ENCODE measurements around the gene SGK2.
"Not testable (repeated sequence)": the region's sequence is repeated elsewhere in the genome, so short reads cannot be mapped to it uniquely, and the experiment has no call there.

SGK2 gene

GRCh38 chr20:43603124-43603523 lies 44.3 kb downstream of the SGK2 start:
- no peak for DNase-seq (ENCODE audit: low spot score)

DNA sequence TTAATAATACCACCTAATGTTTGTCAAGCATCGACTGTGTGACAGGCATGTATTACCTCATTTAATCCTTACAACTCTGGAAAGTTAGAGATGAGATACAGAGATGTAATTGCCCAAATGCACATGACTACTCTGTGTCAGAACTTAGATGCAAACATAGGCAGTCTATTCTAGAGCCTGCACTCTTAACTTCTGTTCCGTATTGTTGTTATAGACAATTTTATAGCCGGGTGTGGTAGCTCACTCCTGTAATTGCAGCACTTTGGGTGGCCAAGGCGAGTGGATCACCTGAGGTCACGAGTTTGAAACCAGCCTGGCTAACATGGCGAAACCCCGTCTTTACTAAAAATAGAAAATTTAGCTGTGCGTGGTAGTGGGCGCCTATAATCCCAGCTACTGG lies 46.9 kb downstream of the SGK2 start:
- no peak for DNase-seq (ENCODE audit: low spot score)

- not testable (repeated sequence) for DNase-seq (ENCODE audit: low spot score)
These were observed 48.5 kb downstream of the SGK2 start for GRCh38 chr20:43607278-43607677.

GRCh38 chr20:43631598-43631997 lies 72.8 kb downstream of the SGK2 start:
- no peak for DNase-seq (ENCODE audit: low spot score)
